Effector memory CD4-positive, alpha-beta T cell (primary cell): Measurements from ENCODE around the gene DLK1.

Experiments used
- DNase-seq, 3 donors: peaks; one replicate each; pipeline ENCODE4 v3.0.0-alpha.2; 2020
- H3K27ac ChIP-seq: 2 replicates; pipeline ENCODE4 v1.7.0; 2013; ENCODE audit warnings: mild to moderate bottlenecking, low read length, moderate library complexity; ENCODE audit not compliant: insufficient read depth, poor library complexity, severe bottlenecking
- H3K27me3 ChIP-seq: replicated peaks from 2 replicates; pipeline ENCODE4 v1.7.0; 2013; ENCODE audit warnings: mild to moderate bottlenecking, low read length; ENCODE audit not compliant: insufficient read depth, control insufficient read depth, poor library complexity, severe bottlenecking
- H3K36me3 ChIP-seq: 2 replicates; pipeline ENCODE4 v1.7.0; 2013; ENCODE audit warnings: mild to moderate bottlenecking, low read length, moderate library complexity; ENCODE audit not compliant: control insufficient read depth, insufficient read depth
- H3K4me1 ChIP-seq: 2 replicates; pipeline ENCODE4 v1.7.0; 2013; ENCODE audit warnings: low read length, mild to moderate bottlenecking; ENCODE audit not compliant: control insufficient read depth, insufficient read depth, poor library complexity, severe bottlenecking
- H3K4me3 ChIP-seq: 2 replicates; pipeline ENCODE4 v1.7.0; 2013; ENCODE audit warnings: low read length, low read depth, mild to moderate bottlenecking; ENCODE audit not compliant: insufficient read depth, poor library complexity, severe bottlenecking
- H3K9me3 ChIP-seq: 2 replicates; pipeline ENCODE4 v1.7.0; 2013; ENCODE audit warnings: mild to moderate bottlenecking, low read length, moderate library complexity; ENCODE audit not compliant: control insufficient read depth

Gene DLK1

GRCh38 chr14:100712490-100712889 lies 14.2 kb upstream of the DLK1 start:
- no peaks in the 10 kb centered on the region for H3K36me3 ChIP-seq
- no peaks in the 10 kb centered on the region for H3K27me3 ChIP-seq
- H3K27ac ChIP-seq = no peak overlapping the region
- no peak overlapping the region for H3K4me3 ChIP-seq
- no peaks in the 10 kb centered on the region for H3K4me1 ChIP-seq
- no peaks in the 10 kb centered on the region for H3K9me3 ChIP-seq
- DNase-seq = no peak

- no peak for DNase-seq
- H3K27ac ChIP-seq = no peak overlapping the region
- no peak overlapping the region for H3K4me3 ChIP-seq
- no peaks in the 10 kb centered on the region for H3K4me1 ChIP-seq
- H3K36me3 ChIP-seq = no peaks in the 10 kb centered on the region
- H3K27me3 ChIP-seq = no peaks in the 10 kb centered on the region
- H3K9me3 ChIP-seq = no peaks in the 10 kb centered on the region
These were observed 13.0 kb upstream of the DLK1 start for GRCh38 chr14:100713705-100714104.

- H3K9me3 ChIP-seq = no peaks in the 10 kb centered on the region
- no peaks in the 10 kb centered on the region for H3K36me3 ChIP-seq
- no peak overlapping the region for H3K4me3 ChIP-seq
- no peak overlapping the region for H3K27ac ChIP-seq
- DNase-seq = no peak
- no peaks in the 10 kb centered on the region for H3K4me1 ChIP-seq
- H3K27me3 ChIP-seq = no peaks in the 10 kb centered on the region
These were observed 12.3 kb upstream of the DLK1 start for GRCh38 chr14:100714258-100714892.

- H3K9me3 ChIP-seq = no peaks in the 10 kb centered on the region
- no peaks in the 10 kb centered on the region for H3K4me1 ChIP-seq
- H3K36me3 ChIP-seq = no peaks in the 10 kb centered on the region
- H3K27ac ChIP-seq = no peak overlapping the region
- no peaks in the 10 kb centered on the region for H3K27me3 ChIP-seq
- no peak overlapping the region for H3K4me3 ChIP-seq
- DNase-seq = no peak
These were observed 11.4 kb upstream of the DLK1 start for GRCh38 chr14:100715332-100715731.

- Histone ChIP-seq H3K27me3 (no peaks in the 10 kb centered on the region), H3K27ac (no peak overlapping the region), H3K4me3 (no peak overlapping the region), H3K9me3 (no peaks in the 10 kb centered on the region), H3K4me1 (no peaks in the 10 kb centered on the region), H3K36me3 (no peaks in the 10 kb centered on the region)
- no peak for DNase-seq
These were observed 10.9 kb upstream of the DLK1 start for GRCh38 chr14:100715803-100716202.

GRCh38 chr14:100717386-100717785 lies 9.3 kb upstream of the DLK1 start:
- Histone ChIP-seq H3K4me3 (no peak overlapping the region), H3K4me1 (no peaks in the 10 kb centered on the region), H3K27ac (no peak overlapping the region), H3K9me3 (no peaks in the 10 kb centered on the region), H3K27me3 (no peaks in the 10 kb centered on the region), H3K36me3 (no peaks in the 10 kb centered on the region)
- no peak for DNase-seq

- DNase-seq = no peak
- Histone ChIP-seq H3K36me3 (no peaks in the 10 kb centered on the region), H3K27me3 (no peaks in the 10 kb centered on the region), H3K27ac (no peak overlapping the region), H3K4me3 (no peak overlapping the region), H3K9me3 (no peaks in the 10 kb centered on the region), H3K4me1 (no peaks in the 10 kb centered on the region)
These were observed 6.6 kb upstream of the DLK1 start for GRCh38 chr14:100719976-100720520.

- Histone ChIP-seq H3K27me3 (no peaks in the 10 kb centered on the region), H3K36me3 (no peaks in the 10 kb centered on the region), H3K4me3 (no peak overlapping the region), H3K9me3 (no peaks in the 10 kb centered on the region), H3K4me1 (no peaks in the 10 kb centered on the region), H3K27ac (no peak overlapping the region)
- no peak for DNase-seq
These were observed 5.1 kb upstream of the DLK1 start for GRCh38 chr14:100721568-100721967.

- no peaks in the 10 kb centered on the region for H3K36me3 ChIP-seq
- H3K27me3 ChIP-seq = no peaks in the 10 kb centered on the region
- H3K9me3 ChIP-seq = no peaks in the 10 kb centered on the region
- H3K4me3 ChIP-seq = no peak overlapping the region
- no peak overlapping the region for H3K27ac ChIP-seq
- no peaks in the 10 kb centered on the region for H3K4me1 ChIP-seq
- DNase-seq = no peak
These were observed 4.3 kb upstream of the DLK1 start for GRCh38 chr14:100722367-100722766.

GRCh38 chr14:100723135-100723829 lies 3.4 kb upstream of the DLK1 start:
- H3K27me3 ChIP-seq = no peaks in the 10 kb centered on the region

More at GRCh38 chr14:100723135-100723829, 3.4 kb upstream of the DLK1 start:
- H3K9me3 ChIP-seq = no peaks in the 10 kb centered on the region
- no peaks in the 10 kb centered on the region for H3K4me1 ChIP-seq
- no peak for DNase-seq
- H3K4me3 ChIP-seq = no peak overlapping the region
- H3K36me3 ChIP-seq = no peaks in the 10 kb centered on the region
- H3K27ac ChIP-seq = no peak overlapping the region
